Measurements from ENCODE around the gene GKN2. TPM values are rescaled to one million over a fixed set of nuclear protein-coding genes. Genes with fewer than 3 reads are reported as not detected.

The GKN2 gene, protein sequence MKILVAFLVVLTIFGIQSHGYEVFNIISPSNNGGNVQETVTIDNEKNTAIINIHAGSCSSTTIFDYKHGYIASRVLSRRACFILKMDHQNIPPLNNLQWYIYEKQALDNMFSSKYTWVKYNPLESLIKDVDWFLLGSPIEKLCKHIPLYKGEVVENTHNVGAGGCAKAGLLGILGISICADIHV
- not detected for total RNA-seq

DNA sequence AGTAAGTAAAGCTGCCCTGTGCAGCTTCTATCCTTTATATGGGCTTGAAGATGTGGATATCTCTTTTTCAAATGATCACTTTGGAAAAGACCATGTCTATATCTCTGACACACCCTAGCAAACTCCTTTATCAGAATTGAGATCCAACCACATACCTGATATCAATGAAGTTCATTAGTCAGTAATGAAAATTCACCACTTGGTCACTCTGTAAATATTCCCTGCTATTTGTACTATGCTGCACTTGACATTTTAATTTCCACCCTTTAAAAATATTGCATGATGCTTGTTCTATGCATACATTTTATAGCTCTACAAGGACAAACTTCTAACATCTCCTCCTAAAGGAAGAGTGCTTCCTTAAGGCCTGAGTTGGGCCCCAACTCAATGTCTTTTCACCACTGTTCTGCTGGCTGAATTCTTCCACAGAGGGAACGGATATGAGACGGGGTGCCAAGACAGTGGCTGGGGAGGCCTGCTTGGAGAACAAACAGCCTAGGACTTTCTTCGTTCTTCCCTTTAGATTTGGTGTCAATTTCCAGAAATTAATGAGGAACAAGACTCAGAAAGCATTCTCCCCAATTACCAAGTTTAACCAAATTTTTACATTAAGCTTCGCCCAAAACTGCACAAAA lies at the start of gene GKN2:
Gene GKN2 (minus strand): TSS at position 7 of the 635 bp plus-strand sequence. CDS start 32 bp downstream, outside the sequence.
- peaks cover 7% of the 10 kb centered on the region for H3K27me3 Mint-ChIP-seq (ENCODE audit: low read depth)
- no peak for ATAC-seq

DNA sequence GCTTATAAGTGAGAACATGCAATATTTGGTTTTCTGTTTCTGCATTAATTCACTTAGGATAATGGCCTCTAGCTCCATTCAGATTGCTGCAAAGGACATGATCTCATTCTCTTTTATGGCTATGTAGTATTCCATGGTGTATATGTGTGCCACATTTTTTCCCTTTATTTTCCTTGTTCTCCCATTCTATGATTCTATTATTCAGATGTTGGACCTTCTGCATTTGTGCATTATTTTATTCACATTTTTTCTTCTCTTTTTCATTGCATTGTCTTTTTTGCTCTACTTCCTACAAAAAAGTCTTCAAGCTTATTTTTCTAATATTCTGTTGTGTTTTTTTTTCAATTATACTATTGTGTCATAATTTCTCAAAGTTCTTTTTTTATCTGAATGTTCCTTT lies 49.2 kb upstream of the GKN2 start:
- Mint-ChIP-seq H3K27me3 (ENCODE audit: low read depth) (peaks cover 28% of the 10 kb centered on the region), H3K36me3 (ENCODE audit: insufficient read depth) (no peaks in the 10 kb centered on the region), H3K9me3 (peaks cover 7% of the 10 kb centered on the region), H3K4me3 (no peak overlapping the region), H3K4me1 (ENCODE audit: low read depth) (no peaks in the 10 kb centered on the region)
- ATAC-seq (no peak), DNase-seq (no peak)

More for the DNA sequence above, at the start of gene GKN2:
- H3K9me3 Mint-ChIP-seq, result peaks cover 5% of the 10 kb centered on the region
- DNase-seq, result no peak
- no peaks in the 10 kb centered on the region for H3K4me1 Mint-ChIP-seq (ENCODE audit: low read depth)
- H3K36me3 Mint-ChIP-seq (ENCODE audit: insufficient read depth), result no peaks in the 10 kb centered on the region
- H3K4me3 Mint-ChIP-seq, result no peak within 1 kb of the TSS

DNA sequence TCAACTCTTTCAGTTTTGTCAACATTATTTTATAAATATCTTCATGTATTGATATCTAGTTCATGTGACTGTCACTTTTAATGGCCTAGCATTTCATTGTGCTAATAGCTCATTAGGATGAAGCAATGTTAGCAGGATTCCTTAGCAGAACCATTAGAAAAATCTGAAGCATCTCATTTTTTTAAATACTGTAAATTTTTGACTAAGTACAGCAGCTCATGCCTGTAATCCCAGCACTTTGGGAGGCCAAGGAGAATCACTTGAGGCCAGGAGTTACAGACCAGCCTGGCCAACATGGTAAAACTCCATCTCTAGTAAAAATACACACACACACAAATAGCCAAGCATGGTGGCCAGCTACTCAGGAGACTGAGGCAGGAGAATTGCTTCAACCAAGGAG lies 44.7 kb upstream of the GKN2 start:
- no peaks in the 10 kb centered on the region for H3K4me1 Mint-ChIP-seq (ENCODE audit: low read depth)
- no peak overlapping the region for H3K4me3 Mint-ChIP-seq
- ATAC-seq, result no peak
- H3K9me3 Mint-ChIP-seq, result peaks cover 7% of the 10 kb centered on the region
- no peak for DNase-seq
- H3K36me3 Mint-ChIP-seq (ENCODE audit: insufficient read depth), result no peaks in the 10 kb centered on the region
- peaks cover 10% of the 10 kb centered on the region for H3K27me3 Mint-ChIP-seq (ENCODE audit: low read depth)

DNA sequence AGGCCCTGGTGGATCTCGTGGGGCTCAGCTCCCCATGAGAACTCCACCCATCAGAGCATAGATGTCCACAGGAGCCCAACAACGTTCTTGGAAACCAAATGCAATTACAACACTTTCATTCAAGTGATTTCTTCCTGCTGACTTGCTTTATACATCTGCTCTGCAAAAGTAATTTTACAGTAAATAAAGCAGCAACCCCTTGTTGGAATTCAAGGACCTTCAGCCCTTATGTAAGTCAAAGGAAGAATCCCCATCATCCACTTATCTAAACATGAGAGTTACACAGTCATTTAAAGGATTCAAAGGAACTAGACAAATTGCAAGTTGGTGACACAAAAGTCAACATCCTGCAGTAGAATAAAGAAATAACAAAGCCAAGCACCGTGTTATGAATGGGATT lies 43.2 kb upstream of the GKN2 start:
- H3K4me1 Mint-ChIP-seq (ENCODE audit: low read depth), result no peaks in the 10 kb centered on the region
- peaks cover 4% of the 10 kb centered on the region for H3K27me3 Mint-ChIP-seq (ENCODE audit: low read depth)
- no peak overlapping the region for H3K4me3 Mint-ChIP-seq
- H3K9me3 Mint-ChIP-seq, result no peaks in the 10 kb centered on the region
- DNase-seq, result no peak
- no peaks in the 10 kb centered on the region for H3K36me3 Mint-ChIP-seq (ENCODE audit: insufficient read depth)
- no peak for ATAC-seq

DNA sequence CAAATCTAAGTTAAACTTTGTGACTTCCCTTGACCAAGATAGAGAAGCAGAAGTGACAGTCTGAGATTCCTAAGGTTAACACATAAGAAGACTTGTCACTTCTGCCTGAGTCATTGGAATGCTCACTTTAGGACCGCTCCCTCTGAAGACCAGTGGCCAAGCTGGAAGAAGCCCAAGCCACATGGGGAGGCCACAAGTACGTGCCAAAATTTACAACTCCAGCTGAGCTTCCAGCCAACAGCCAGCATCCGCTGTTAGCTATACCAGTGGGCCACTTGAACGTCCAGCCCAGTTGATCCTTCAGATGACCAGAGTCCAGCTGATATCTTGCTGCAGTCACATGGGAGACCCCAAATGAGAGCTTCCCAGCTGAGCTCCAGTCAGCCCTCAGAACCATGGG lies 42.2 kb upstream of the GKN2 start:
- H3K9me3 Mint-ChIP-seq, result no peaks in the 10 kb centered on the region
- peaks cover 10% of the 10 kb centered on the region for H3K27me3 Mint-ChIP-seq (ENCODE audit: low read depth)
- H3K4me3 Mint-ChIP-seq, result no peak overlapping the region
- H3K4me1 Mint-ChIP-seq (ENCODE audit: low read depth), result no peaks in the 10 kb centered on the region
- DNase-seq, result no peak
- no peak for ATAC-seq
- H3K36me3 Mint-ChIP-seq (ENCODE audit: insufficient read depth), result no peaks in the 10 kb centered on the region

DNA sequence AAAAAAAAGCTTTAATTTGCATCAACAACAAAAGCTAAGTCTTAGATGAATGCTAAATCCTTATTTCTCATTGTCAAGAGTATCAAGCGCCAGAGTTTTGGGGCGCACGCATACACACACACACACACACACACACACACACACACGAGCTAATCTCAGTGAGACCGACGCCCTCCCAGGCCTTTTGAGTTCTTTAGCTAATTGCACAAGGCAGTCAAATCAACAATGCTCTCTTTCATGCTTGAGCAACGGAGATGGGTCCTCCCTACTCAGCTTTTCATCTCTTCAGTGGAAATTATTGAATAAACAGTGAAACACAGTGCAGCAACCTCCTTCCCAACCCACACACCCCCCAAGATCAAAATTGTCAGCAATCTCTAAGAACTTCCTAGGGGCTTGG lies 41.0 kb upstream of the GKN2 start:
- H3K4me3 Mint-ChIP-seq, result no peak overlapping the region
- no peak for ATAC-seq
- H3K4me1 Mint-ChIP-seq (ENCODE audit: low read depth), result no peaks in the 10 kb centered on the region
- no peaks in the 10 kb centered on the region for H3K9me3 Mint-ChIP-seq
- DNase-seq, result no peak
- no peaks in the 10 kb centered on the region for H3K36me3 Mint-ChIP-seq (ENCODE audit: insufficient read depth)
- peaks cover 10% of the 10 kb centered on the region for H3K27me3 Mint-ChIP-seq (ENCODE audit: low read depth)

DNA sequence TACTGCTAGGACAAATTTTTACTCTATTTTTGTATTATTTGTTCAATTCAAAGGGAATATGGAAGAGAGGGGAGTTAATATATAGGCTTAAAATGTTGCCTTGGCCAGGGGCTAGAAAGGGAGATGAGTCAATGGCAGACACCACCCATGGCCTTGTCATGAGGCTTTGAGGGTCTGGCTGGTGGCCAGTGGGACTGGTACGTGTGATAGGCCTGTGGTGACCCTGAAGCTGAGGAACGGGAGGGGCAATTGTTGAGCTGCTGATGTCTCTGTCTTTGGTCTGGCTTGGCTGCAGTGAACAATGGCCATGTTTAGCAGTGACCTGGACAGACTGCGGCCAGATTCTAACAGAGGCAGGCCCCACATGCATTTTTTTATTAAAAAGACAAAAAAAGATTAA lies 40.2 kb upstream of the GKN2 start:
- H3K27me3 Mint-ChIP-seq (ENCODE audit: low read depth), result peaks cover 10% of the 10 kb centered on the region
- no peak for ATAC-seq
- H3K36me3 Mint-ChIP-seq (ENCODE audit: insufficient read depth), result no peaks in the 10 kb centered on the region
- DNase-seq, result no peak
- H3K9me3 Mint-ChIP-seq, result no peaks in the 10 kb centered on the region
- H3K4me1 Mint-ChIP-seq (ENCODE audit: low read depth), result no peaks in the 10 kb centered on the region
- no peak overlapping the region for H3K4me3 Mint-ChIP-seq

DNA sequence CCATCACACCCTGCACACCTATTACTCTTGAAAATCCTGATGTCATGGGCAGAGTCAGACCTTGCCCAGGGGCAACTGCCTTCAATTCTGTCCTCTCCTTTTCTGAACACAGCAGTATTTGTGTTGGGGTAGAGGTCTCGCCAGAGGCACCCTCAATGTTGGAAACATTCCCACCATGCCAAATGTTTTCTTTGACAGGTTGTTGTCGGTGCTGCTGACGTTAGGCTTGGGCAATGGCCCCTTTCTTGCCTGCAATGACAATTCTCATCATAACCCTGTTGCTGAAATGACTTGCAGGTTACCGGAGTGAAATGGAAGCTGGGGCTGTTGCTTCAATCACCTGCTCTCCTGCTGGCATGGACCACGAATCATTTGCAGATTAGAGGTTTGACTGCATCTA lies 39.6 kb upstream of the GKN2 start:
- no peak for DNase-seq
- no peaks in the 10 kb centered on the region for H3K9me3 Mint-ChIP-seq
- H3K4me1 Mint-ChIP-seq (ENCODE audit: low read depth), result no peaks in the 10 kb centered on the region
- no peak for ATAC-seq
- H3K36me3 Mint-ChIP-seq (ENCODE audit: insufficient read depth), result no peaks in the 10 kb centered on the region
- H3K4me3 Mint-ChIP-seq, result no peak overlapping the region
- H3K27me3 Mint-ChIP-seq (ENCODE audit: low read depth), result peaks cover 10% of the 10 kb centered on the region

DNA sequence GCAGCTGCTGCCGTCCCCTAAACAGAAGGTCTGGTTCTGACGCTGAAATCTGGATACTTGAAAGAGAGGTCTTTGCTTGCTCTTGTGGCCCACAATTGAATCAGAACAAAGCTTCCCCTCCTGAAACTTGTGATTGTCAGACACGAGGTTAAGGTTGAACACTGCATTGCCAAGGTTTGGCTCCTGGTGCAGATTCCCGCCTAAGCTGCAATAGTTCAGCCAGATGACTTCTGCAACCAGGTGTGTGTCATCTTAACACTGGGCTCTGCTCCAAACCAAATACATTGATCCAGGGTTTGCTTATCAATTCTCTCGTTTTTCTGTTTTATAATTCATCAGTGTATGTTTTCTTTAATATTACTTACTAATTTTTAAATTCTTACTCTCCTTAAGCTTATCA lies 36.3 kb upstream of the GKN2 start:
- ATAC-seq, result no peak
- H3K27me3 Mint-ChIP-seq (ENCODE audit: low read depth), result peaks cover 14% of the 10 kb centered on the region
- H3K4me3 Mint-ChIP-seq, result no peak overlapping the region
- no peaks in the 10 kb centered on the region for H3K9me3 Mint-ChIP-seq
- H3K4me1 Mint-ChIP-seq (ENCODE audit: low read depth), result no peaks in the 10 kb centered on the region
- no peaks in the 10 kb centered on the region for H3K36me3 Mint-ChIP-seq (ENCODE audit: insufficient read depth)
- DNase-seq, result no peak

DNA sequence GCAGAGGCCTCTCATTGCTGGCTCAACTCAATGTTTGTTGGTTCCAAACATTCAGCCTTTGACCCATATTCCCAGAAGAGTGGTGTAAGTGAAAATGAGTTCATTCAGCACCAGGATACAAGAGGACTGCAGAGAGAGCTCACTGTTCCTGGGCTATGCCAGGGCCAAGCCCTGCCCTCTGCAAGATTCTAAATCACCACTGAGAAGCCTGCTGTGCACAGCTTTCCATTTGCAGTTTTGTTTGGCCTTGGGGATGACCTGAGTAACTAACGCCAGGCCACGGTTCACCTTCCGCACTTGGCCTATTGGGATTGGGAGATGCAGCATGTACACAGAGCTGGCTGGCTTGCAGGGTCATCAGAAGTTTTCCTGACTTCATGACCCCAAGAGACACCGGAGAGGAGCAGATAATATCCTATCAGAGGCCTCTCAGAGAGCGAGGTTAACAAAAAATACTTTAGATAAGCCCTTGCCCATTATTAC lies 34.4 kb upstream of the GKN2 start:
- no peak overlapping the region for H3K4me3 Mint-ChIP-seq
- H3K4me1 Mint-ChIP-seq (ENCODE audit: low read depth), result no peaks in the 10 kb centered on the region
- no peaks in the 10 kb centered on the region for H3K36me3 Mint-ChIP-seq (ENCODE audit: insufficient read depth)
- no peaks in the 10 kb centered on the region for H3K9me3 Mint-ChIP-seq
- DNase-seq, result no peak
- H3K27me3 Mint-ChIP-seq (ENCODE audit: low read depth), result peaks cover 12% of the 10 kb centered on the region
- ATAC-seq, result no peak

DNA sequence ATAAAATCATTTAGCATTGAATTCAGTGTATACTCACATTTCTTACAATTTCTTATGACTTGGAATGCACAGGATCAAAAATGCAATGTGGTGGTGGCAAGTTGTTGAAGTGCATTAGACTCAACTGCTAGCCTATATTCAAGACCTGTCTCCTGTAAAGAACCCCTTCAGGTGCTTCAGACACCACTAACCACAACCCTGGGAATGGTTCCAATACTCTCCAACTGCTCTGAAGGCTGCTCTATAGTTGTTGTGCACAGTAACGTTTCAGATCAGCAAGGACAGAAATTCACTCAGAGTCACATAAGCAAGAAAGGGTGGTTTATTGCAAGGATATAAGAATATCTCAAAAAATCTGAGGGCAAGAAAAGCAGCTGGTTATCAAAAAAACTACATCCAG lies 28.3 kb upstream of the GKN2 start:
- no peak overlapping the region for H3K4me3 Mint-ChIP-seq
- H3K4me1 Mint-ChIP-seq (ENCODE audit: low read depth), result no peaks in the 10 kb centered on the region
- ATAC-seq (no peak), DNase-seq (no peak)
- H3K36me3 Mint-ChIP-seq (ENCODE audit: insufficient read depth), result no peaks in the 10 kb centered on the region
- H3K27me3 Mint-ChIP-seq (ENCODE audit: low read depth), result peaks cover 27% of the 10 kb centered on the region
- no peaks in the 10 kb centered on the region for H3K9me3 Mint-ChIP-seq

DNA sequence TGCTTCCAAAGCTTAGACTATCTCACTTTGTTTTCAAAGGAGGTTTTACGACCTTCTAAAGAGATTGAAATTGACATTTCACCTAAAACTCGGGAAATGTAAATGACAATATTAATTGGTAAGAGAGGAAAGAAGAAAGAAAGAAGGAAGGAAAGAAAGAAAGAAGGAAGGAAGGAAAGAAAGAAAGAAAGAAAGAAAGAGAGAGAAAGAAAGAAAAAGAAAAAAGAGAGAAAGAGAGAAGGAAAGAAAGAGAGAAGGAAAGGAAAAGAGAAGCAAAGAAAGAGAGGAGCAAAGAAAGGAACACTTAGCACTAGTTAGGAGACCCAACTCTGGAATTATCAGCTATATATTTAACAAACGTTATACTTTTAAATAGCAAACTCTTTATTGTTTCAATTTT lies 25.4 kb upstream of the GKN2 start:
- DNase-seq (no peak), ATAC-seq (no peak)
- Mint-ChIP-seq H3K4me3 (no peak overlapping the region), H3K4me1 (ENCODE audit: low read depth) (no peaks in the 10 kb centered on the region), H3K27me3 (ENCODE audit: low read depth) (peaks cover 28% of the 10 kb centered on the region), H3K36me3 (ENCODE audit: insufficient read depth) (no peaks in the 10 kb centered on the region), H3K9me3 (no peaks in the 10 kb centered on the region)

DNA sequence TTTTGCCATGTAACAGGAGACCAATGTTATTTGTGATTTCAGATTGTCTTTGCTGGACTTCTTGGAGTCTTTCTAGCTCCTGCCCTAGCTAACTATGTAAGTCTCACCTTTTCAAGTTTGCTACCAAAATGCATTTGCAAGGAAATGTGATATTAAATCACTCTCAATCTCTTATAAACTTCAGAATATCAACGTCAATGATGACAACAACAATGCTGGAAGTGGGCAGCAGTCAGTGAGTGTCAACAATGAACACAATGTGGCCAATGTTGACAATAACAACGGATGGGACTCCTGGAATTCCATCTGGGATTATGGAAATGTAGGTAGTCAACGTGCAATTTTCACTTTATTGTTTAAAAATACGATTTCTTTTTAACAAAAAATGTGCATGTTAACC lies 24.8 kb upstream of the GKN2 start:
- peaks cover 28% of the 10 kb centered on the region for H3K27me3 Mint-ChIP-seq (ENCODE audit: low read depth)
- no peaks in the 10 kb centered on the region for H3K4me1 Mint-ChIP-seq (ENCODE audit: low read depth)
- no peaks in the 10 kb centered on the region for H3K36me3 Mint-ChIP-seq (ENCODE audit: insufficient read depth)
- no peak overlapping the region for H3K4me3 Mint-ChIP-seq
- ATAC-seq (no peak), DNase-seq (no peak)
- H3K9me3 Mint-ChIP-seq, result no peaks in the 10 kb centered on the region

DNA sequence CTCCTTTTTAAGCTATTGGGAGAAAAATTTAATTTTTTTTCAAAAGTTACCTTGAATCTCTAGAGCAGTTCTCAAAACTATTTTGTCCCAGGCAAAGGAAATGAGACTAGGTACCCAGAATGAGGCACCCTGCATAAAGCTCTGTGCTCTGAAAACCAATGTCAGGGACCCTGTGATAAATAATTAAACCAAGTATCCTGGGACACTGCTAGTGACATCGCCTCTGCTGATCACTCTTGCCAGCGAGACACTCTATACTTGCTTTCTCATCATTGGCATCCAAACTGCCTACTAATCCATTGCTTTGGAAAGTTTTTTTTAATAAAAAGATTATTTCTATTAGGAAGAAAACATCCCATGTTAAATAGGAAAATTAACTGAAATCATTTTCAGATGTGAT lies 23.2 kb upstream of the GKN2 start:
- Mint-ChIP-seq H3K9me3 (no peaks in the 10 kb centered on the region), H3K4me3 (no peak overlapping the region), H3K4me1 (ENCODE audit: low read depth) (no peaks in the 10 kb centered on the region), H3K27me3 (ENCODE audit: low read depth) (peaks cover 26% of the 10 kb centered on the region), H3K36me3 (ENCODE audit: insufficient read depth) (no peaks in the 10 kb centered on the region)
- no peak for ATAC-seq
- no peak for DNase-seq

DNA sequence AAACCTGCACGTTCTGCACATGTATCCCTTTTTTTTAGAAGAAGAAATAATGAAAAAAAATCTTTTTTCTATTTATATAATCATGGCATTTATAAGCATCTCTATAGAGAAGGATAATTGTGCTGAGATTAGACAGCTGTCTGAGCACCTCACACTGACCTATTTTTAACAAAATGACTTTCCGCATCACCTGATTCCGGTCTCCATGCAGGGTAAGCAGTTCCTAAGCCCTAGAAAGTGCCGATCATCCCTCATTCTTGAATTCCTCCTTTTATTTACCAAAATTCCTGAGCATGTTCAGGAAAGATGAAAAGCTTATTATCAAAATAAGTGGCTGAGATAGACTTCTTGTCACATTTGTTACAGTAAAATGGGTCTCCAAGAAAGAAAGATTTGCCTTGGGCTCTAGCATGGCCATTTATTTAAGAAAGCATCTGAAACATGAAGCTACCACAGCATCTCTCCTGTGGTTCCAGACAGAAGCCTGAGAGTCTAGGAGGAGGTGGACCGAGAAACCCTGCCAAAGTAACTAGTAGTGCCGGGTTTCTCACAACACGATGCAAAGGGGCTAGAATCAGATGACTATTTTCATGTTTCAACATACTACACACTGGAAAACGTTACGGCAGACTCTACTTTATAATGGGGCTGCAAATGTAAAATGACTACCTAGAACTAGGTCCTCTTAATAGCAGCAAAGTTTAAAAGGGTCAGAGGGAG lies 22.4 kb upstream of the GKN2 start:
- H3K9me3 Mint-ChIP-seq, result no peaks in the 10 kb centered on the region
- no peak for DNase-seq
- no peak overlapping the region for H3K4me3 Mint-ChIP-seq
- peaks cover 26% of the 10 kb centered on the region for H3K27me3 Mint-ChIP-seq (ENCODE audit: low read depth)
- no peak for ATAC-seq
- H3K36me3 Mint-ChIP-seq (ENCODE audit: insufficient read depth), result no peaks in the 10 kb centered on the region
- H3K4me1 Mint-ChIP-seq (ENCODE audit: low read depth), result no peaks in the 10 kb centered on the region

Data from activated T-cell treated with anti-CD3 and anti-CD28 coated beads, Interleukin-2, amount 50 U/mL, for 4 hours (primary cell).